DOHH2 (cell line): ENCODE measurements around the gene HPSE2.

Experiments
- EZH2phosphoT487 ChIP-seq: fragments of 200-600 bp; sonication (generic); IDR thresholded peaks from 2 replicates; pipeline ENCODE4 v1.6.1; 2017; ENCODE audit warnings: borderline replicate concordance, mild to moderate bottlenecking, antibody characterized with exemption, low read length, moderate library complexity, mixed read lengths
- TF ChIP-seq, protein P1 (sequence below): fragments of 200-600 bp; sonication (generic); IDR thresholded peaks from one replicate; pipeline ENCODE4 v1.5.1; 2014; ENCODE audit warnings: antibody characterized with exemption, mild to moderate bottlenecking, low read depth, low read length; ENCODE audit not compliant: poor library complexity, severe bottlenecking

DNA sequence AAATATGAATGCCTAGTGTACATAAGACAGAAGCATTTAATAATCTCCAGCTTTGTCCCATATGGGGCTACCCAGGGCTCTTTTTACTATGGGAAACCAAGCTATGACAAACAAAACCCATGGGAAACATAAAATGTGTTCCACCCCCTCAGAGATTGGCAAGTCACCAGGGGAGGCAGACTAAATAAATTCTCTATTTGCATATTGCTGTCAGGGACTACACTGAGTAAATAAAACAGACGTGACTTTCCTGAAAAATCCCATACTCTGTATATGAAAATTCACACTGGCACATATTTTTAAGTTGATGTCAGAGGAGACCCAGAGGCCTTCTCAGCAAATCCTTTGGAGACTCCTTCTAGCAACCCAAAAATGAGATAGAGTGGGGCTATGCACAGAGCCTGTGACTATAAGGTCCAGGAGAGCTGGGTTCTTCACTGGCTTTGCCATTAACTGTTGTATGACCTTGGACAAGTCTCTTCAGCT, 44.0 kb upstream of the HPSE2 start:
- TF ChIP-seq, protein P1, sequence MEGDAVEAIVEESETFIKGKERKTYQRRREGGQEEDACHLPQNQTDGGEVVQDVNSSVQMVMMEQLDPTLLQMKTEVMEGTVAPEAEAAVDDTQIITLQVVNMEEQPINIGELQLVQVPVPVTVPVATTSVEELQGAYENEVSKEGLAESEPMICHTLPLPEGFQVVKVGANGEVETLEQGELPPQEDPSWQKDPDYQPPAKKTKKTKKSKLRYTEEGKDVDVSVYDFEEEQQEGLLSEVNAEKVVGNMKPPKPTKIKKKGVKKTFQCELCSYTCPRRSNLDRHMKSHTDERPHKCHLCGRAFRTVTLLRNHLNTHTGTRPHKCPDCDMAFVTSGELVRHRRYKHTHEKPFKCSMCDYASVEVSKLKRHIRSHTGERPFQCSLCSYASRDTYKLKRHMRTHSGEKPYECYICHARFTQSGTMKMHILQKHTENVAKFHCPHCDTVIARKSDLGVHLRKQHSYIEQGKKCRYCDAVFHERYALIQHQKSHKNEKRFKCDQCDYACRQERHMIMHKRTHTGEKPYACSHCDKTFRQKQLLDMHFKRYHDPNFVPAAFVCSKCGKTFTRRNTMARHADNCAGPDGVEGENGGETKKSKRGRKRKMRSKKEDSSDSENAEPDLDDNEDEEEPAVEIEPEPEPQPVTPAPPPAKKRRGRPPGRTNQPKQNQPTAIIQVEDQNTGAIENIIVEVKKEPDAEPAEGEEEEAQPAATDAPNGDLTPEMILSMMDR: no peak
- TF ChIP-seq EZH2phosphoT487: no peak
